ENCODE results near the gene CFAP47. TPM values are rescaled to one million over a fixed set of nuclear protein-coding genes. Genes with fewer than 3 reads are reported as not detected.
"Not testable (repeated sequence)": the region's sequence is repeated elsewhere in the genome, so short reads cannot be mapped to it uniquely, and the experiment has no call there.

The CFAP47 gene
- total RNA-seq, 4 donors from 2014 or later = 0.03 TPM; not detected in 3

GRCh38 chrX:36019125-36019524, 99.6 kb downstream of the CFAP47 start:
- 58 to 75% methylated on average over 7 of the region's 7 CpGs for WGBS, 2 donors
- no peak overlapping the region for H3K4me3 ChIP-seq (ENCODE audit: low read depth, poor library complexity, severe bottlenecking)
- no peak for TF ChIP-seq CTCF (IDR thresholded peaks at IDR 0.05)
- no peak for TF ChIP-seq POLR2A (IDR thresholded peaks at IDR 0.05)
- intact Hi-C loops (cut with DNase I; ENCODE audit: low total_unique reads) = no loop called here
- DNase-seq (ENCODE audit: low spot score in 2 of 2) = no peak

- 89 to 90% methylated on average over 2 of the region's 2 CpGs for WGBS, 2 donors
- no peak for TF ChIP-seq CTCF (IDR thresholded peaks at IDR 0.05)
- TF ChIP-seq POLR2A (IDR thresholded peaks at IDR 0.05) = no peak
- H3K4me3 ChIP-seq (ENCODE audit: low read depth, poor library complexity, severe bottlenecking) = no peak overlapping the region
- DNase-seq (ENCODE audit: low spot score in 2 of 2) = no peak
- intact Hi-C loops (cut with DNase I; ENCODE audit: low total_unique reads) = no loop called here
These were observed 116.0 kb downstream of the CFAP47 start for GRCh38 chrX:36035550-36035949.

- H3K4me3 ChIP-seq (ENCODE audit: low read depth, poor library complexity, severe bottlenecking) = no peak overlapping the region
- WGBS, 2 donors = 57 to 66% methylated on average over 3 of the region's 3 CpGs
- intact Hi-C loops (cut with DNase I; ENCODE audit: low total_unique reads) = no loop called here
- no peak for TF ChIP-seq POLR2A (IDR thresholded peaks at IDR 0.05)
- no peak for TF ChIP-seq CTCF (IDR thresholded peaks at IDR 0.05)
- DNase-seq (ENCODE audit: low spot score in 2 of 2) = no peak
These were observed 143.2 kb downstream of the CFAP47 start for GRCh38 chrX:36062778-36063177.

DNA sequence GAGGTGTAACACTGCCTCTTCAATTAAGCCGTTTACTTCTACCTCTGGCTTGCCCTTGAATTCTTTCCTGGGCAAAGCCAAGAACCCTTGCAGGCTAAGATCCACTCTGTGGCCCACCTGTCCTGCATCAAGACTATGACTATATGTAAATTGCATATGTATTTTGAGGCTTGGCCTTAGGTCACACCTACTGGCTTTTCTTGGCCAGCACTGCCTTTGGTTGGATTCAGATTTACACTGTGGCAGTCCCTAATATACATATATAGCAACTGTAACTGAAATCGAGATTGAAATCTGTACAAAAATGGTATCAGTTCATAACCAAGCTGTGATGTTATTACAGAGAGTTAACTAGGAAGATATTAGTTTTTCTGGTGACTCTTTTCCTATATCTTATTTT, 151.5 kb downstream of the CFAP47 start:
- H3K4me3 ChIP-seq (ENCODE audit: low read depth, poor library complexity, severe bottlenecking) = no peak overlapping the region
- no peak for DNase-seq (ENCODE audit: low spot score in 2 of 2)
- no peak for TF ChIP-seq POLR2A (IDR thresholded peaks at IDR 0.05)
- no peak for TF ChIP-seq CTCF (IDR thresholded peaks at IDR 0.05)
- intact Hi-C loops (cut with DNase I; ENCODE audit: low total_unique reads) = no loop called here
- 56 to 82% methylated on average over 2 of the region's 2 CpGs for WGBS, 2 donors

GRCh38 chrX:36075009-36075408, 155.5 kb downstream of the CFAP47 start:
- H3K4me3 ChIP-seq (ENCODE audit: low read depth, poor library complexity, severe bottlenecking); intact Hi-C loops (cut with DNase I; ENCODE audit: low total_unique reads); DNase-seq (ENCODE audit: low spot score in 2 of 2): not testable (repeated sequence)
- WGBS, 2 donors = 91 to 96% methylated on average over 5 of the region's 5 CpGs

DNA sequence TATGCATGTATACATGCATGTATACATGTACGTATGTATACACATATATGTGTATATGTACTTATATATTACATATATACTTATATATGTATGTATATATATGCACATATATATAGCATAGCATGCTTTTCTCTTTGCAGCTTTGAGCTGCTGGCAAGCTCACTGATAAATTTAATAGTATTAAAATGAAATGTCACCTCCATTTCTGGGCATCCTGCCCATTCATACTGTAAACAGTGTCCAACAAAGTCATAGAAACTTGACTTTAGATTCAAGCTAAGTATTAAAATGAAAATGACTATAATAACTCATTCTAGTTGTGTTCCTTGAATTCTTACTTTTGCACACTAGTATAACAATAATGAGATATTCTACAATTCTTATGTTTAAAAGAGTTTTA, 163.7 kb downstream of the CFAP47 start:
- 84 to 90% methylated on average over 1 of the region's 1 CpG for WGBS, 2 donors
- no peak for DNase-seq (ENCODE audit: low spot score in 2 of 2)
- intact Hi-C loops (cut with DNase I; ENCODE audit: low total_unique reads) = no loop called here
- H3K4me3 ChIP-seq (ENCODE audit: low read depth, poor library complexity, severe bottlenecking) = no peak overlapping the region
- TF ChIP-seq CTCF (IDR thresholded peaks at IDR 0.05) (no peak), POLR2A (IDR thresholded peaks at IDR 0.05) (no peak)
